Heart right ventricle (tissue), 16 donors: ENCODE results near the gene RHD. TPM values are rescaled to one million over a fixed set of nuclear protein-coding genes. Genes with fewer than 3 reads are reported as not detected.
A peak's percentile ranks its signal among the peaks of the same experiment; 100 is the strongest.

ENCODE experiments used
- ATAC-seq, 8 donors: fragments of 200-7000 bp; cut with Tn5 transposase; one replicate each; pipeline ENCODE4 v1.9.1; 2020; ENCODE audit warnings: mild to moderate bottlenecking in 8 of 8, moderate library complexity in 8 of 8, moderate number of reproducible peaks in 1 of 8
- DNase-seq, 2 donors: peaks; one replicate each; pipeline ENCODE4 v3.0.0-alpha.2; 2020
- H3K27ac ChIP-seq, 10 donors: fragments of 200-600 bp; sonication (generic) in 2 of 10; one replicate each; pipeline versions ENCODE4 v1.5.0 to v1.8.0; 2020 to 2022; ENCODE audit warnings: mild to moderate bottlenecking in 3 of 10
- H3K27me3 ChIP-seq, 7 donors: fragments of 200-600 bp; one replicate each; pipeline ENCODE4 v1.8.0; 2021 to 2022; ENCODE audit warnings: mild to moderate bottlenecking in 2 of 7
- H3K36me3 ChIP-seq, 9 donors: fragments of 200-600 bp; sonication (generic) in 1 of 9; one replicate each; pipeline versions ENCODE4 v1.5.0 to v1.8.0; 2020 to 2022; ENCODE audit warnings: mild to moderate bottlenecking in 2 of 9
- H3K4me1 ChIP-seq, 9 donors: fragments of 200-600 bp; sonication (generic) in 1 of 9; one replicate each; pipeline versions ENCODE4 v1.5.0 to v1.8.0; 2020 to 2022; ENCODE audit warnings: mild to moderate bottlenecking in 4 of 9
- H3K4me3 ChIP-seq, 10 donors: fragments of 200-600 bp; sonication (generic) in 2 of 10; one replicate each; pipeline versions ENCODE4 v1.5.0 to v1.8.0; 2020 to 2022; ENCODE audit warnings: mild to moderate bottlenecking in 7 of 10, moderate library complexity in 2 of 10
- H3K9me3 ChIP-seq, 11 donors: fragments of 200-600 bp in 10 of 11; sonication (generic) in 2 of 11; one replicate each; pipeline versions ENCODE4 v1.5.0 to v1.8.0; 2013 to 2022; ENCODE audit warnings: mild to moderate bottlenecking in 2 of 11, control low read depth in 1 of 11, moderate library complexity in 1 of 11
- CTCF ChIP-seq, 9 donors: fragments of 200-600 bp; sonication (generic) in 2 of 9; IDR thresholded peaks; one replicate each; pipeline versions ENCODE4 v1.5.0 to v1.8.0; 2021 to 2022; ENCODE audit warnings: antibody characterized with exemption in 9 of 9, mild to moderate bottlenecking in 5 of 9, moderate library complexity in 1 of 9
- WGBS, 2 donors: extraction: QIAGEN DNeasy Blood & Tissue Kit; methylation state at CpG; one replicate each; pipeline ENCODE4 v1.1.7; 2013; ENCODE audit warnings: inconsistent platforms in 1 of 2; 5-methylcytosine and 5-hydroxymethylcytosine counted together
- intact Hi-C, 10 donors: fragments of 100-400 bp; cut with DNase I; formaldehyde crosslinking; loops; one replicate each; pipeline versions ENCODE4 v1.11.1 to v1.14.2; 2022
- polyA plus RNA-seq, 2 donors: library from polyadenylated mRNA; stranded (reverse); fragments of 200-250 nt; gene quantifications; one replicate each; pipeline ENCODE4 v1.2.3, GENCODE V29; 2013
- total RNA-seq, 10 donors: library from RNA; stranded (reverse); fragmentation: NEBNext Ultra II Directional in 3 of 10; extraction: Animal tissue kit (Norgen Biotek cat#: 25700) in 3 of 10; gene quantifications; one replicate each; pipeline versions ENCODE4 v1.2.1 to v1.2.4, GENCODE V29; 2021 to 2023
- donor health status: Arrhythmogenic right ventricular cardiomyopathy.
- donor health status: ischemic (EF 13 %, LVEDD 7.1; RV severe dilation, severe dysfunction).
- donor health status: healthy with polysubstance abuse.
- donor health status: DM: no; HTN: yes; CAD: no.
- donor health status: DM: no; HTN: no; CAD: no.
- donor health status: ischemic (EF 25% LVEDD 6.9; RV normal size, moderate dysfunction).
- donor health status: ischemic (EF 25% LVEDD 5.7; RV mildly dilated, moderate dysfunction).
- donor health status: healthy.
- donor health status: DM: yes; HTN: yes; CAD: no.
- donor health status: Ischemic cardiomyopathy.
- donor health status: ischemic (EF 35%, LVEDD 5.7; RV mildly dilated, moderate dysfunction).
- donor health status: nonischemic (EF 11% LVEDD 7.7; RV severe dilation, severe dysfunction).
- donor health status: DM: yes; HTN: yes; CAD: no.
- donor health status: PGD.
- donor health status: ischemic (EF 29% LVEDD 5.4; RV normal size, mild dysfunction).
- donor health status: nonischemic (EF 23%, LVEDD 6.1; RV moderate dilation, normal function).

The RHD gene
- total and polyA plus RNA-seq, 12 donors = 0.11 TPM; not detected in 11

DNA sequence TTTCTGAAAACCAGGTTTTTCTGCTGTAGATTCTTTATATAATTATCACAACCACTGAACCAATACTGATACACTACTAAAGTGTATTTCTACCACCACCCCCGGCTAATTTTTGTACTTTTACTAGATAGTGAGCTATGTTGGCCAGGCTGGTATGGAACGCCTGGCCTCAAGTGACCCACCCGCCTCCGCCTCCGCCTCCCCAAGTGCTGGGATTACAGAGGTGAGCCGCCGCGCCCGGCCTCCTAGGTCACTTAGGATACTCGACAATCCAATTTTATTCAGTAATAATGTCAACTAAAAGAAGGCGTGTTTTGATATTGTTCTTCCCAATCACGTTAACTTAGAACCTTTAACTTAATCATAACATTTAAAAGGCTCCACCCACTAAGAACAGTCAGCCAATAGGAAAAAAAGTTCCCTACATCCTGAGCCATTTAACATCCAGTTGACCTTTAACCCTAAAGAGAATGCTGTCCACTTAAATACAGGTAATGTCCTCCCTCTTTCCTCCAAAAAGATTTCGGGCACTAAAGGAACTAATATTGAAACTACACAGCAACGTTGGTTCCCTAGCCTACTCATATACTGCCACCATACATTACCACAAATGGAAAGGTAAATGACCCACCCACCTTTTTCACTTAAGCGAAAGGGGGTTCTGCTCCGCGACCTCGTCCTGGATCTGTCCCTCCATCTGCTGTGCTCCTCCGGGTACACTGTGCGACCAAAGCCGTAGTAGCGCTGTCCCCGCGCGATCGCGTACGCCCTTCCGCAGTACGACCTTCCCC lies 26.3 kb upstream of the RHD start:
- H3K9me3 ChIP-seq = no peaks in the 10 kb centered on the region
- no peak for DNase-seq
- 9 to 14% methylated on average over 30 of the region's 30 CpGs for WGBS, 2 donors
- no peaks in the 10 kb centered on the region for H3K27me3 ChIP-seq
- TF ChIP-seq CTCF (IDR thresholded peaks at IDR 0.05) = no peak
- ATAC-seq = peak in 5 of 8 donors; percentile 0 to 32 (median 2)
- H3K4me1 ChIP-seq = peaks cover 2 to 57% (median 39%) of the 10 kb centered on the region in 9 donors
- intact Hi-C loops = loop anchor here in 2 of 10 donors (5.0 to 10.0 kb wide), 3 partner anchors 91 to 569 kb away; partner anchors contain the start of genes MTFR1L (in 1 of the 2) and TMEM50A (in 1 of the 2)
- H3K4me3 ChIP-seq = peak overlapping the region; percentile 76 to 96 (median 85)
- peaks cover 0 to 56% (median 43%) of the 10 kb centered on the region in 9 donors for H3K36me3 ChIP-seq
- H3K27ac ChIP-seq = peak overlapping the region in 9 of 10 donors; percentile 97 to 100 (median 99)

- Histone ChIP-seq H3K27me3 (no peaks in the 10 kb centered on the region), H3K4me3 (peak overlapping the region; percentile 76 to 96 (median 85)), H3K36me3 (peaks cover 0 to 50% (median 40%) of the 10 kb centered on the region in 9 donors), H3K4me1 (peaks cover 2 to 51% (median 34%) of the 10 kb centered on the region in 9 donors), H3K9me3 (no peaks in the 10 kb centered on the region), H3K27ac (peak overlapping the region; percentile 97 to 100 (median 99))
- intact Hi-C loops = loop anchor here in 2 of 10 donors (5.0 to 10.0 kb wide), 3 partner anchors 91 to 568 kb away; partner anchors contain the start of genes MTFR1L (in 1 of the 2) and TMEM50A (in 1 of the 2)
- DNase-seq = peak; percentile 27 to 48
- peak in 5 of 8 donors; percentile 0 to 7 (median 3) for ATAC-seq
- 0% methylated on average over 50 to 53 of the region's 53 CpGs for whole genome bisulfite sequencing, 2 donors
- no peak for TF ChIP-seq CTCF (IDR thresholded peaks at IDR 0.05)
These were observed 25.7 kb upstream of the RHD start for GRCh38 chr1:25246600-25247023.

DNA sequence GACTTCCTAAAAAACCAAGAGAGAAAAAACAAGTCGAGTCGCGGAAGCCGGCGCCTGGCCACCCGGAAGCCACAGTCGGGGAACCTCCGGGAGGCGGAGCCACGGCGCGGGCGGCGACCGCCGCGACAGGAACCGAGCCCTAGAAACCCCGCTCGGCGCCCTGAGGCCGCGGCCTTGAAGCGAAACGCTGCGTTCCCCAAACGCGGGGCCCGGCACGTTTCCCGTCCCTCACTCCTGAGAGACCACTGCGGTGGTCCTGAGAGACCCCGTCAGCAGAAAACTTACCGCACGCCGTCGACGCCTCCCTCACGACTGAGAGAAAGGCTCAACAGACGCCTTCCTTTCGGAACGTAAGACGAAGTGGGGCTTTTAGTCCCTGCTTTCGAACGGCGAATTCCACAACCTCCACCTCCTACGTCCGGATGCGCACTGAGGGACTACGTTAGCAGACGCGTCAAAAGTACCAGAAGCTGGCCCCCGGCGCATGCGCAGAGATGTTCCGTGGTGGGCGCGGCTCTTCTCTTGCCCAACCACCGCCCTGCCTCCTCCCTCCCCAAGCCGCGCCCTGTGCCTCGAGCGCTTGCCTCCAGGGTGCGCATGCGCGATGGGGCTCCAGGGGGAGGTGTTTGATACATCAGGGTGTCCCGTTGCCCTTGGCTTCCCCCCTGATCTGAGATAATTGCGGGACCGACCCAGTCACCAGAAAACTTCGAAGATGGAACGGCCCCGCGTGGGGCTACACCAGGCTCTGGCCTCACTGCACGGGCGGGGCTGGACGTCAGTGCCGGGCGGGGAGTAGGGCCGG lies 25.1 kb upstream of the RHD start, which contains the start of gene RSRP1:
RSRP1 (minus strand) TSS at position 431 of the 805 bp plus-strand sequence. CDS start 491 bp downstream, outside the sequence.
- intact Hi-C loops = loop anchor here in 2 of 10 donors (5.0 to 10.0 kb wide), 3 partner anchors 90 to 568 kb away; partner anchors contain the start of genes MTFR1L (in 1 of the 2) and TMEM50A (in 1 of the 2)
- H3K27me3 ChIP-seq = no peaks in the 10 kb centered on the region
- H3K4me3 ChIP-seq = peak within 1 kb of the TSS; percentile 76 to 96 (median 85)
- H3K36me3 ChIP-seq = peaks cover 0 to 44% (median 34%) of the 10 kb centered on the region in 9 donors
- H3K4me1 ChIP-seq = peaks cover 2 to 45% (median 34%) of the 10 kb centered on the region in 9 donors
- 0% methylated on average over 79 of the region's 79 CpGs for WGBS, 2 donors
- peak in 1 of 9 donors; percentile 17 for TF ChIP-seq CTCF (IDR thresholded peaks at IDR 0.05)
- peak; percentile 94 to 98 (median 96) for ATAC-seq
- peak; percentile 100 for DNase-seq
- no peaks in the 10 kb centered on the region for H3K9me3 ChIP-seq
- peak within 1 kb of the TSS; percentile 97 to 100 (median 99) for H3K27ac ChIP-seq
